SIG-M5 treated with dmso at 0.1 percent for 504 hours (cell line): ENCODE measurements around the gene TMC8.
"Not testable (repeated sequence)": the region's sequence is repeated elsewhere in the genome, so short reads cannot be mapped to it uniquely, and the experiment has no call there.

ENCODE experiments used
- DNase-seq: peaks from one replicate; lab custom pipeline; 2025; ENCODE audit not compliant: unreplicated experiment; lab: John Stamatoyannopoulos, UW

Gene TMC8

DNA sequence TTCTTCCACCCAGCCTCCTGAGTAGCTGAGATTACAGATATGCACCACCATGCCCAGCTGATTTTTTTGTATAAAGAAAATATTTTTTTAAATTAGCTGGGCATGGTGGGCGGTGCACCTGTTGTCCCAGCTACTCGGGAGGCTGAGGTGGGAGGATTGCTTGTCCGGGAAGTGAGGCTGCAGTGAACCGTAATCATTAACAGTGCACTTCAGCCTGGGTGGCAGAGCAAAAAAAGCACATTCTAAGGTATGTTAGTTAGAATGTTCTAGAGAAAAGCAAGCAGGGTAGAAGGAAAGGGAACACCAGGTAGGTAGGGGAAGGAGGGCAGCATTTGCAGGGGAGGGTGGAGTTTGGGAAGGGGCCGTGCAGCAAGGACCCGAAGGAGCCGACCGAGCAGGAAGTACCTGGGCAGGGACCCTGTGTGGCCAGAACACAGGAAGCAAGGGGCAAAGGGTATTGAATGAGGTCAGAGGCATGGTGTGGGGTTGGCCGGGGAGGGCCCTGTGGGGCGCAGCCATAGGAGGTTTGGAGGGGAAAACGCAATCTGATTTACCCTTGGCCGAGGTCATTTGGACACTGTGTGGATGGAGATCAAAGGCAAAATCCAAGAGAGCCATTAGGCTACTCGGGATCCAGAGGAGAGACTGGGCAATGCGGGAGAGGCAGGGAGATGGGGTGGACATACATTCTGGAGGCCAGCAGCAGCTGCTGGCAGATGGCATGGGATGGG is 17.9 kb downstream of the TMC8 start:
- no peak for DNase-seq

DNA sequence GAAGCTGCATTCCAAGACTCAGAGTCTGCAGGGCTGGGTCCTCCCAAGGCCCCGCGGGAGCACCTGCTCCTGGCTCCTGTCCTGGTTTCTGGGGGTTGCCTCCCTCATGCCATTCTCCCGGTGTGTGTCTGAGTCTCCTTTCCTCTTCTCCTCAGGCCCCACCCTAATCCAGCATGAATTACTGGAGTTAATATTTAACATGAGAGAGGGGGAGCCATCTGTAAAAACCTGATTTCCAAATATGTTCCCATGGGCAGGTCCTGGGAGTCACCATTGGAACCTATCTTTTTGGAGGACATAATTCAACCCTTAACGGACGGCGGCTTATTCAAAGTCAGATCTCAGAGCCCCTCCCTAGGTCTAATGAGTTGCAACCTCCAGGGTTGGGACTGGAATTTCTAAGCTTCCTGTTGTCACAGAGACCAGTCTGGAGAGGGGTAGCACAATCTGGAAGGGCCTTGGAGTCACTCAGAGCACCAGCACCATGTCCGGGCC is 21.0 kb downstream of the TMC8 start:
- DNase-seq = no peak

DNA sequence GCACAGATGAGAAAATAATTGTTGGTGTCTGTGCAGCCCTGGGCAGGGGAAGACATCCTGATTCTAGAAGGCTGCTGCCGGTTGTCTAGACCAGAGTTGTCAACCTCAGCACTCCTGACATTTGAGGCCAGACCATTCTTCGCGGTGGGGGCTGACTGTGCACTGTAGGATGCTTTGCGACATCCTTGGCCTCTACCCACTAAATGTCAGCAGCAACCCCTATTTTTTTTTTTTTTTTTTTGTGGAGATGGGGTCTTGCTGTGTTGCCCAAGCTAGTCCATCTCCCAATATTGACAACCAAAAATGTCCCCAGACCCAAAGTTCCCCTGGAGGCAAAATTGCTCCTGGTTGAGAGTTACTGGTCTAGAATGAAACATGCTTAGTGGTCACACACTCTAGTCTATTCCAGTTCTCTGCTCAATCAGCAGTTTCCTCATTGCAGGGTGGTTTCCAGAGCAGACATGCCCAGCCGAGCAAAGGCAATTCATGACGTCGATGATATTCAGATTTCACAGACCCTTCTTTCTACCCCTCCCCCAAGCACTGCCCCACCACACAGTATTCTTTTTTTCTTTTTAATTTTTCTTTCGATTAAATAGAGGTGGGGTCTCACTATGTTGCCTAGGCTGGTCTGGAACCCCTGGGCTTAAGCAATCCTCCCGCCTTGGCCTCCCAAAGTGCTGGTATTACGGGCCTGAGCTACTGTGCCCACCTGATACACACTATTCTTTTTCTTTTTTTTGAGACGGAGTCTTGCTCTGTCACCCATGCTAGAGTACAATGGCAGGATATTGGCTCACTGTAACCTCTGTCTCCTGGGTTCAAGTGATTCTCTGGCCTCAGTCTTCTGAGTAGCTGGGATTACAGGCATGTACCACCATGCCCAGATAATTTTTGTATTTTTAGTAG is 24.6 kb downstream of the TMC8 start:
- DNase-seq = peak; percentile 66

DNA sequence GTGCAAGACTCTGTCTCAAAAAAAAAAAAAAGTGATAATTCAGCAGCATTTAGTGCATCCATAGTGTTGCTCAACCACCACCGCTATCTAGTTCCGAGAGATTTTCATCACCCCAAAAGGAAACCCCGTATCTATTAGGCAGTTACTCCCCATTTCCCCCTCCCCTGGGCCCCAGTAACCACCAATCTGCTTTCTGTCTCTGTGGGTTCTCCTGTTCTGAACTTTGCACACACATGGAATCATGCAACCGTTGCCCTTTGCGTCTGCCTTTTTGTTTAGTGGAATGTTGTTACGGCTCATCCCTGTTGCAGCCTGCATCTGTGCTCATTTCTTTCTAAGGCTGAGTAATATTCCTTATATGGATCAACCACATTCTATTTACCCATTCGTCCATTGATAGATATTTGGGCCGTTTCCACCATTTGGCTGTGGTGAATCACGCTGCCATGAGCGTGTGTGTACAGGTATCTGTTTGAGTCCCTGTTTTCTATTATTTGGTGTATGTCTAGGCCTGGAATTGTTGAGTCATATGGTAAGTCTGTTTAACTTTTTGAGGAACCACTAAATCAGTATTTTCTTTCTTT is 29.1 kb downstream of the TMC8 start:
- DNase-seq = peak; percentile 55

DNA sequence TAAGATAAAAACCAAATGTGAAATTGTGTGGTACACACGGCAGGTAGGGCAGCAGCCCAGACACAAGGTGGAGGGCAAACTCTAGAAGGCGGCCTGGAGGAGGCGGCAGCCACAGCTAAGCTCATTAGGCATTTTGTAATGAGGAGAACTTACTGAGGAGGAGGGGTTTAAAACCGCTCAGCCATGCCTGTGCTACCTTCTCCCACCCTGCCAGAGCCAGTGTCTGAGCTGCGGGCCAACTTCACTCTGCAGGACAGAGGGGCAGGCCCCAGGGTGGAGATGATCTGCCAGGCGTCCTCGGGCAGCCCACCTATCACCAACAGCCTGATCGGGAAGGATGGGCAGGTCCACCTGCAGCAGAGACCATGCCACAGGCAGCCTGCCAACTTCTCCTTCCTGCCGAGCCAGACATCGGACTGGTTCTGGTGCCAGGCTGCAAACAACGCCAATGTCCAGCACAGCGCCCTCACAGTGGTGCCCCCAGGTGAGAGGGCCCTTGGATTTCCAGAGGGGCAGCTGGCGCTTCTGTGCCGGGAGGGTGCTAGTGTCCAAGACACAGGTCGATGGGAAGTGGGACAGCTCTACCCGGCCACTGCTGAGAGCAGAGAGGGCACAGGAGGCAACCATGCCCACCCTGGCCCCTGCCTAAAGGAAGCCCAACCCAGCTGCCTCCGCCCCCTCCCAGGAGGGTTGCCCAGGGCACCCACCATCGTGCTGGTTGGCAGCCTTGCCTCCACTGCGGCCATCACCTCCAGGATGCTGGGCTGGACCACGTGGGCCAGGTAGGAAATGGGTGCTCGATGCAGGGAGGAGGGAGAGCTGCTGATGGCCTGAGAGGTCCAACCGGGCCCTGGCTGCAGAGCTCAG is 33.5 kb downstream of the TMC8 start:
- DNase-seq = no peak

DNA sequence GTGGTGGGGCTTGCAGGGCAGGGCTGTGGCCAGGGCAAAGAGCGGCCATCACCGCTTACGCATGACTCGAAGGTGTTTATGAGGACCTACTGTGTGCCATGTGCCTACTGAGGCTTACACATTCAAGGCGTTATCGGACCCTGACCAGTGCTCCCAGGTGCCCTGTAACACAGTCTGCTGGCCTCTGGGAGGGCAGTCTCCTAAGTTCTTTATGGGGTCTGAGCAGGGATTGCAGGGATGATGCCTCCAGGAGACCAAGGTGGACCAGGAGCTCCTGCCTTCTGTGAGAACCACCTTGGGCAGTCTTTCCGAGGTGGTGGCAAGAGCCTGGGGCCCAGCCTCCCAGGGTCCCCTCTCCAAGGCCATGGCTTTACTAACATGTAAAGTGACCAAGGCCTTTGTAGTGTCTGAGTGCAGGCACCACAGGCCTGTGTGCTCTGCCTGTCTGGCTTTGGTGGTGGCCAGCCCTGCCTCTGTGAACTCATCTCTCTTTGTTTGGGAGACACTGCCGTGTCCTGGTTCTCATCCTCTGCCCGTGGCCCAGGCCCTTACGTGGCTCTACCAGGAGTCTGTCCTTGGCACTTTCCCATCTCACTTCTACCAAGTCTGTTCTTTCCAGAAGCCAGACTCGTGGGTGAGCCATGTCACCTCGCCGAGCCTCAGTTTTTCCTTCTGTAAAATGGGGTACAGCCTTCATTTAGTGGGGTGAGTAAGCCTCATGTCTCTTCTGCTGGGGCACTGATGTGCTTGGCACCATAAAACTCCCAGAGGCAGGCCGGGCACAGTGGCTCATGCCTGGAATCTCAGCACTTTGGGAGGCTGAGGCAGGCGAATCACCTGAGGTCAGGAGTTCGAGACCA is 34.4 kb downstream of the TMC8 start:
- no peak for DNase-seq

DNA sequence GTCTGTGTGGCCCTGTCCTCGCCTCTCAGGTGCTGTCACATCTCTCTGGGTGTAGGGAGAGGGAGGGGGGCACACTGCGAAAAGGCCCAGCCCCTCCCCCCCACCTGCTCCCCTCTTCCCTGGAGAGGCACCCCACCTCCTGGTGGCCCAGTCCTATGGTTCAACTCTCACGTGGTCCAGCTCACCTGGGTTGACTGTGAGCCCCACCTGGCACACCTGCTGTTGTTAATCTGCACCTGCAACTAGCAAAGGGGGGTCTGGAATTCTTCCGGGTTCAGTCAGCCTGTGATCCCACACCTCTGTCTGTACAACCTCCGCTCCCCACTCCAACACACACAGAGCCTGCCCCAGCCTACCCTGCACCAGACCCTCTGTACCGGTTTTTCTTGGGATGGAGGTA is 35.8 kb downstream of the TMC8 start:
- no peak for DNase-seq

DNA sequence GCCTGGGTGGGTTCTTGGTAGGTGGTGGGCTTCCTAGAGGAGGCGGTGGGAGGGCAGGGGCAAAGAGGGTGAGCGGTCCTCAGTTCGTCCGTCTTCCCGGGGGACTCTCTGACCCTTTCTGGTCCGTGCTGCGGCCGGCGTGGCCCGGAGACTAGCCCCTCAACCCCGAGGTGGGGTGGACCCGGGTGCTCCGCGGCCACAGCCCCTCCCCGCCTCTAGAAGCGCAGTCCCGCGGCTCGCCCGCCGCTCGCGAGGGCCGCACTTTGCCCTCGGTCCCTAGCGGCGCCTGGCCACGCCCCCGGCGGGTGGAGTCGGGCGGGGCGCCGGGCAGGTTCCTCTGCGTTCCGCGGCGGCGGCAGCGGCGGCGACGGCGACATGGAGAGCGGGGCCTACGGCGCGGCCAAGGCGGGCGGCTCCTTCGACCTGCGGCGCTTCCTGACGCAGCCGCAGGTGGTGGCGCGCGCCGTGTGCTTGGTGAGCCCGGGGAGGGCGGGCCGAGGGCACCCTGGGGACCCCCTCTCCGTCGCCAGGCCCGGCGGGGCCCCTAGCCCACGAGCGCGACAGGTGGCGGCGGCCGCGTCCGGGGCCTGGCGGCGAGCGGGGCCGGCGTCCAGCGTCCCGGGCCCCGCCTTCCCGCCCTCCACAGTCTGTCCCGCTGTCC is 37.8 kb downstream of the TMC8 start, which contains the start of gene SYNGR2:
Gene SYNGR2 (plus strand): TSS at position 340 of the 661 bp plus-strand sequence. CDS start 36 bp downstream, at position 376.
- peak; percentile 79 for DNase-seq

DNA sequence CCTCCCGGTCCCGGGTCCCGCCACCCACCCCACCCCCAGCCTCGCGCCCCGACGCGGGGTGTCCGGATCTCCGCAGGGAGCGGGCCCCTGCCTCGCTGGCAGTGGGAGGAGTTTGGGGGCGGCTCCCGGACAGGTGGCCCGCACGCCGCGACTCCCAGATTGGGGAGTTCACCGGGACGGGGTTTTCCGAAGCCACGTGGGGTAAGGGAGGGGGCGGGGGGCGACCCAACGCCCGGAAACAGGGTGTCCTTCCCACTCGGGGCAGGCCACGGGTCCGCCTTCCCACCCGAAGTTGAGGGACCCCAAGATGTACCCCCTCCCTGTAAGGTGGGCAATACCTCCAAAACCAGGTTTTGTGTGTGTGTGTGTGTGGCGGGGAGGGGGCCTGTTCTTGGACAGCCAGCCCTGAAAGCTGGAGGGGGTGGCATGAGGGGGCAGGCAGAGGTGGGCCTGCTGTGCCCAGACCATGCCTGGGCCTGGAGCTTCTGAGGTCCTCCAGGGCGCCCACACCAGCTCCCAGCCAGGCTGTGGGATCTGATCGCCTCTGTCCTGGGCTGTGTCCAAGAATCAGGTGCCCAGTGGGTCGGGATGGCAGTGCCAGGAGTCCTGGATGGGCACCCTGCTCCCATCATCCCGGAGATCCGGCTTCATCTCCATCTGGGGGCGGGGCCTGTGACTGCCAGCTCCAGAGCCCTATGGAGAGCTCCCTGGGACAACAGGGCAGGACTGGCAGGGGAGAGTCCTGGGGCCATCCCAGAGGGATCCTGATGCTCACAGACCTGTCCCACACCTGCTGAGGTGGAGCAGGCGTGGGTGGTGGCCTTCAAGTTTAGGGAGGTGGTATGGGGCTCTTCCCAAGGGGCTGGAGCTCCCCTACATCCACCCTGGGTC is 38.6 kb downstream of the TMC8 start:
- DNase-seq = peak; percentile 20

DNA sequence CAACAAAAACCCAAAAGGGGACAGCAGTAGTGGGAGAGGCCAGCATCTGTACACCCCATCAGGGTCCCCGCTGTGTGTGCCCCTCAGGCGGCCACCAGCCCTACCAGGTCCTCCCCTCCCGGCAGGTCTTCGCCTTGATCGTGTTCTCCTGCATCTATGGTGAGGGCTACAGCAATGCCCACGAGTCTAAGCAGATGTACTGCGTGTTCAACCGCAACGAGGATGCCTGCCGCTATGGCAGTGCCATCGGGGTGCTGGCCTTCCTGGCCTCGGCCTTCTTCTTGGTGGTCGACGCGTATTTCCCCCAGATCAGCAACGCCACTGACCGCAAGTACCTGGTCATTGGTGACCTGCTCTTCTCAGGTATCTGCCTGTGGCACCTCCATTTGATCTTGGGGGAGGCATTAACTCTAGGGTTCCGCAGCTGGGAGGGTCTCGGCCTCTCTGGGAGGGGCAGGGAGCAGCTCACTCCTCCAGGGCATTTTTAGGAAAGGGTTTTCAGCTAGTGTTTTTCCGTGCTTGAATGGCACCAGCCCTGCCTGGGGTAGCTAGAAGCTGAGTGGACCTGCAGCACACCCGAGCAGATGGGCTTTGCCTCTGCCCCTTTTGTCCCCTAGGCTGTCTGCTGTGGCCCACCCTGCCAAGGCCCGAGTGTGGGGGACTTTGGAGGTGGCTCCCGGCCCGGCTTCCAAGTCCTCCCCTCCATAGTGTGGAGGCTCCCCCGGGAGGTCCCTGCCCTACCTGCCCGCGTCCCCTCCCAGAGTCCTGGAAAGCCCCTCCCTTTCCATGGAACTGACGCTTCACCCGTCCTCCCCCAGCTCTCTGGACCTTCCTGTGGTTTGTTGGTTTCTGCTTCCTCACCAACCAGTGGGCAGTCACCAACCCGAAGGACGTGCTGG is 40.4 kb downstream of the TMC8 start:
- no peak for DNase-seq

DNA sequence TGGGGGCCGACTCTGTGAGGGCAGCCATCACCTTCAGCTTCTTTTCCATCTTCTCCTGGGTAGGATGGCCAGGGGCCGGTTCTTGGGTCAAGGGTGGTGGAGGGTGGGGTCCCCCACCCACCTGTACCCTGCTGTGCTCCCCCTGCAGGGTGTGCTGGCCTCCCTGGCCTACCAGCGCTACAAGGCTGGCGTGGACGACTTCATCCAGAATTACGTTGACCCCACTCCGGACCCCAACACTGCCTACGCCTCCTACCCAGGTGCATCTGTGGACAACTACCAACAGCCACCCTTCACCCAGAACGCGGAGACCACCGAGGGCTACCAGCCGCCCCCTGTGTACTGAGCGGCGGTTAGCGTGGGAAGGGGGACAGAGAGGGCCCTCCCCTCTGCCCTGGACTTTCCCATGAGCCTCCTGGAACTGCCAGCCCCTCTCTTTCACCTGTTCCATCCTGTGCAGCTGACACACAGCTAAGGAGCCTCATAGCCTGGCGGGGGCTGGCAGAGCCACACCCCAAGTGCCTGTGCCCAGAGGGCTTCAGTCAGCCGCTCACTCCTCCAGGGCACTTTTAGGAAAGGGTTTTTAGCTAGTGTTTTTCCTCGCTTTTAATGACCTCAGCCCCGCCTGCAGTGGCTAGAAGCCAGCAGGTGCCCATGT is 41.1 kb downstream of the TMC8 start:
- not testable (repeated sequence) for DNase-seq

DNA sequence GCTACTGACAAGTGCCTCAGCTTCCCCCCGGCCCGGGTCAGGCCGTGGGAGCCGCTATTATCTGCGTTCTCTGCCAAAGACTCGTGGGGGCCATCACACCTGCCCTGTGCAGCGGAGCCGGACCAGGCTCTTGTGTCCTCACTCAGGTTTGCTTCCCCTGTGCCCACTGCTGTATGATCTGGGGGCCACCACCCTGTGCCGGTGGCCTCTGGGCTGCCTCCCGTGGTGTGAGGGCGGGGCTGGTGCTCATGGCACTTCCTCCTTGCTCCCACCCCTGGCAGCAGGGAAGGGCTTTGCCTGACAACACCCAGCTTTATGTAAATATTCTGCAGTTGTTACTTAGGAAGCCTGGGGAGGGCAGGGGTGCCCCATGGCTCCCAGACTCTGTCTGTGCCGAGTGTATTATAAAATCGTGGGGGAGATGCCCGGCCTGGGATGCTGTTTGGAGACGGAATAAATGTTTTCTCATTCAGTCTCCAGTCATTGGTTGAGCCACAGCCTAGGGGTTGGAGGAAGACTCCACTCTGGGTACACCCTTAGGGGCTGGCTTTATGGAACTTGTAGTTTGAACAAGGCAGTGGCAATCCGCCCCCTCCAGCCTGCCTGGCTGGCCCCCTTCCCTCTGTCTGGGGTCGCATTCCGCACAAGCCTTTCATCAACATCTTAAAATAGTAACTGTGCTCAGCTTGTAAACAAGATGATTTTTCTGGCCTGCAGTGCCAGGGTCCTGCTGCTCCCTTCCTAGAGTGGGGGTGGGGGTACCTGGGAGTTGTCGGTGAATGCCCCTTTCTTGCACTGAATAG is 41.9 kb downstream of the TMC8 start:
- DNase-seq = peak; percentile 36

DNA sequence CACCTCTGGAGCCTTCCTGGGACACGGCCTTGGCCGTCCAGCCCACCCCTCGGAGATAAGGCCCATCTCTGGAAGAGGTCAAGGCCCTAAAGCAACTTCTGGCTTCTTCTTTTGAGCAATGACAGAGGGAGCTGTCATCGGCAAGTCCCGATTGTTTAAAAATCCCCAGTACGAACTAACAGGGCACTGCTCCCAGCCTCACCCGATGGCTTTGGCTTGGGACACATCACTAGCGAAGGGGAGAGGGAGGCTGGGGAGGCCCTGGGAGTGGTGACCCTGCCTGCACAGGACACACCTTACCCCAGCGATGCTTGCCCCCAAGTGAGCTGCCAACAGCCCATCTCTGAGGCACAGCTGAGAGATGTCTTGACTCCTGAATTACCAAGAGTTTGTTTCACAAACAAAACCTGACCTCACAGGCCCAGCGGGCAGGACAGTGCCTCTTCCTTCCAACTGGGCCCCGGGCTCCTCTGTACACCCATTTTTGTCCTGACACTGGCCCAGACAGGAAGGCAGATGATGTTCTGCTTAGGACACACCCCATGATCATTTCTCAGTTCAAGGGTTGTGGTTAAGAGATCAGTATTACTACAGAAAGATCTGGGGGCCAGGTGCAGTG is 42.6 kb downstream of the TMC8 start:
- DNase-seq = no peak

DNA sequence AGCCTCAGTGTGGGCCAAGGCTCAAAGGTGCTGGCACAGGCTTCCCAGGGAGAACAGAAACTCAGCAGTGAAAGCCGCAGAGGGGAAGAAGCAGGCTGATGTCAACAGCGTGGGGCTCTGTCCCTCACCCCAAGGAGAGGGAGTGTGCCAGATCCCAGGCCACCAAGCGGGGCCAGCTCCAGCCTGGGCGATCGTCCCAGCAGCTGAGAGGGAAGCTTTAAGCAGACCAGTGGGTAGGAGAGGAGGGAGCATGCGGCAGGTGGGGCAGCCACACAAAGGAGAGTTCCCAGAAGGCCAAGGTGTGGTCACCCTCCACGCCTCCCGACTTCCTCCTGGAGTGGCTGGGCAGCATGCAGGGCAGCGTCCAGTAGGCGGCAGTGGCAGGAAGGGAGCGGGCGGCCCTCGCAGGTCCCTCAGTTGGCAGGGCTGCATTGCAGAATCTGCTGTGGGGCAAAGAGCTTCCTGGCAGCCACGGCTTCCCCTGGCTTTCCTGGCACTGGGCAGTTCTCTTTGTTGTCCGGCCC is 43.8 kb downstream of the TMC8 start:
- DNase-seq = peak; percentile 59
